Heart right ventricle (tissue), 16 donors: Measurements from ENCODE around the gene NME9. TPM values are rescaled to one million over a fixed set of nuclear protein-coding genes. Genes with fewer than 3 reads are reported as not detected.

Experiments
- ATAC-seq, 8 donors: fragments of 200-7000 bp; cut with Tn5 transposase; one replicate each; pipeline ENCODE4 v1.9.1; 2020; ENCODE audit warnings: mild to moderate bottlenecking in 8 of 8, moderate library complexity in 8 of 8, moderate number of reproducible peaks in 1 of 8
- DNase-seq, 2 donors: peaks; one replicate each; pipeline ENCODE4 v3.0.0-alpha.2; 2020
- H3K27ac ChIP-seq, 10 donors: fragments of 200-600 bp; sonication (generic) in 2 of 10; one replicate each; pipeline versions ENCODE4 v1.5.0 to v1.8.0; 2020 to 2022; ENCODE audit warnings: mild to moderate bottlenecking in 3 of 10
- H3K27me3 ChIP-seq, 7 donors: fragments of 200-600 bp; one replicate each; pipeline ENCODE4 v1.8.0; 2021 to 2022; ENCODE audit warnings: mild to moderate bottlenecking in 2 of 7
- H3K36me3 ChIP-seq, 9 donors: fragments of 200-600 bp; sonication (generic) in 1 of 9; one replicate each; pipeline versions ENCODE4 v1.5.0 to v1.8.0; 2020 to 2022; ENCODE audit warnings: mild to moderate bottlenecking in 2 of 9
- H3K4me1 ChIP-seq, 9 donors: fragments of 200-600 bp; sonication (generic) in 1 of 9; one replicate each; pipeline versions ENCODE4 v1.5.0 to v1.8.0; 2020 to 2022; ENCODE audit warnings: mild to moderate bottlenecking in 4 of 9
- H3K4me3 ChIP-seq, 10 donors: fragments of 200-600 bp; sonication (generic) in 2 of 10; one replicate each; pipeline versions ENCODE4 v1.5.0 to v1.8.0; 2020 to 2022; ENCODE audit warnings: mild to moderate bottlenecking in 7 of 10, moderate library complexity in 2 of 10
- H3K9me3 ChIP-seq, 11 donors: fragments of 200-600 bp in 10 of 11; sonication (generic) in 2 of 11; one replicate each; pipeline versions ENCODE4 v1.5.0 to v1.8.0; 2013 to 2022; ENCODE audit warnings: mild to moderate bottlenecking in 2 of 11, control low read depth in 1 of 11, moderate library complexity in 1 of 11
- WGBS, 2 donors: extraction: QIAGEN DNeasy Blood & Tissue Kit; methylation state at CpG; one replicate each; pipeline ENCODE4 v1.1.7; 2013; ENCODE audit warnings: inconsistent platforms in 1 of 2; 5-methylcytosine and 5-hydroxymethylcytosine counted together
- intact Hi-C, 10 donors: fragments of 100-400 bp; cut with DNase I; formaldehyde crosslinking; loops; one replicate each; pipeline versions ENCODE4 v1.11.1 to v1.14.2; 2022
- polyA plus RNA-seq, 2 donors: library from polyadenylated mRNA; stranded (reverse); fragments of 200-250 nt; gene quantifications; one replicate each; pipeline ENCODE4 v1.2.3, GENCODE V29; 2013
- total RNA-seq, 10 donors: library from RNA; stranded (reverse); fragmentation: NEBNext Ultra II Directional in 3 of 10; extraction: Animal tissue kit (Norgen Biotek cat#: 25700) in 3 of 10; gene quantifications; one replicate each; pipeline versions ENCODE4 v1.2.1 to v1.2.4, GENCODE V29; 2021 to 2023
- TF ChIP-seq, protein P1 (sequence below), 9 donors: fragments of 200-600 bp; sonication (generic) in 2 of 9; IDR thresholded peaks; one replicate each; pipeline versions ENCODE4 v1.5.0 to v1.8.0; 2021 to 2022; ENCODE audit warnings: antibody characterized with exemption in 9 of 9, mild to moderate bottlenecking in 5 of 9, moderate library complexity in 1 of 9
- donor health status: Arrhythmogenic right ventricular cardiomyopathy.
- donor health status: ischemic (EF 13 %, LVEDD 7.1; RV severe dilation, severe dysfunction).
- donor health status: healthy with polysubstance abuse.
- donor health status: DM: no; HTN: yes; CAD: no.
- donor health status: DM: no; HTN: no; CAD: no.
- donor health status: ischemic (EF 25% LVEDD 6.9; RV normal size, moderate dysfunction).
- donor health status: ischemic (EF 25% LVEDD 5.7; RV mildly dilated, moderate dysfunction).
- donor health status: healthy.
- donor health status: DM: yes; HTN: yes; CAD: no.
- donor health status: Ischemic cardiomyopathy.
- donor health status: ischemic (EF 35%, LVEDD 5.7; RV mildly dilated, moderate dysfunction).
- donor health status: nonischemic (EF 11% LVEDD 7.7; RV severe dilation, severe dysfunction).
- donor health status: DM: yes; HTN: yes; CAD: no.
- donor health status: PGD.
- donor health status: ischemic (EF 29% LVEDD 5.4; RV normal size, mild dysfunction).
- donor health status: nonischemic (EF 23%, LVEDD 6.1; RV moderate dilation, normal function).

NME9 gene
- total and polyA plus RNA-seq, 12 donors, result 0.15 to 0.44 TPM; not detected in 10

DNA sequence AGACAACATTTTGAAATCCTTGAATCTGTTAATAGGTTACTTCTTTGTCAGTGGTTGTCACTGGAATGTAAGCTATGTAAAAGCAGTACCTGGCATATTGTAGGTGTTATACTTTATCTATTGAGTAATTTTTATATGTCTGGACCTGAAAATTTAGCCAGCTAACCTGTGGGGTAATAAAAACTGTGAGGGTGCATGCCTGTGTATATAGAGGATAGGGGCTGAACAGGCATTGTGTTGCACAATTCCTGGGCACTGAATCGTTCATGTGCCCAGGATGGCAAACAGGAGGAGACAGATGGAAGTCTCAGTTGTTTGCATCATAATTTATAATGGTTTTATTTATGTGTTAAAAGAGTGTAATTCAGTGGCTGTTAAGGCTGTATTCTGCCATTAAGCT, 75.4 kb downstream of the NME9 start:
- H3K4me1 ChIP-seq, result no peaks in the 10 kb centered on the region
- peaks cover 0 to 29% (median 0%) of the 10 kb centered on the region in 9 donors for H3K36me3 ChIP-seq
- no peaks in the 10 kb centered on the region for H3K27me3 ChIP-seq
- no peak for DNase-seq
- no peak for ATAC-seq
- H3K4me3 ChIP-seq, result no peak overlapping the region
- intact Hi-C loops, result loop anchor here in 1 of 10 donors (10.0 kb wide), 1 partner anchor 1121 kb away; no protein-coding TSS in a partner anchor
- TF ChIP-seq, protein P1, sequence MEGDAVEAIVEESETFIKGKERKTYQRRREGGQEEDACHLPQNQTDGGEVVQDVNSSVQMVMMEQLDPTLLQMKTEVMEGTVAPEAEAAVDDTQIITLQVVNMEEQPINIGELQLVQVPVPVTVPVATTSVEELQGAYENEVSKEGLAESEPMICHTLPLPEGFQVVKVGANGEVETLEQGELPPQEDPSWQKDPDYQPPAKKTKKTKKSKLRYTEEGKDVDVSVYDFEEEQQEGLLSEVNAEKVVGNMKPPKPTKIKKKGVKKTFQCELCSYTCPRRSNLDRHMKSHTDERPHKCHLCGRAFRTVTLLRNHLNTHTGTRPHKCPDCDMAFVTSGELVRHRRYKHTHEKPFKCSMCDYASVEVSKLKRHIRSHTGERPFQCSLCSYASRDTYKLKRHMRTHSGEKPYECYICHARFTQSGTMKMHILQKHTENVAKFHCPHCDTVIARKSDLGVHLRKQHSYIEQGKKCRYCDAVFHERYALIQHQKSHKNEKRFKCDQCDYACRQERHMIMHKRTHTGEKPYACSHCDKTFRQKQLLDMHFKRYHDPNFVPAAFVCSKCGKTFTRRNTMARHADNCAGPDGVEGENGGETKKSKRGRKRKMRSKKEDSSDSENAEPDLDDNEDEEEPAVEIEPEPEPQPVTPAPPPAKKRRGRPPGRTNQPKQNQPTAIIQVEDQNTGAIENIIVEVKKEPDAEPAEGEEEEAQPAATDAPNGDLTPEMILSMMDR (IDR thresholded peaks at IDR 0.05), result no peak
- WGBS, 2 donors, result 72 to 88% methylated on average over 1 of the region's 1 CpG
- no peak overlapping the region for H3K27ac ChIP-seq
- H3K9me3 ChIP-seq, result no peaks in the 10 kb centered on the region

DNA sequence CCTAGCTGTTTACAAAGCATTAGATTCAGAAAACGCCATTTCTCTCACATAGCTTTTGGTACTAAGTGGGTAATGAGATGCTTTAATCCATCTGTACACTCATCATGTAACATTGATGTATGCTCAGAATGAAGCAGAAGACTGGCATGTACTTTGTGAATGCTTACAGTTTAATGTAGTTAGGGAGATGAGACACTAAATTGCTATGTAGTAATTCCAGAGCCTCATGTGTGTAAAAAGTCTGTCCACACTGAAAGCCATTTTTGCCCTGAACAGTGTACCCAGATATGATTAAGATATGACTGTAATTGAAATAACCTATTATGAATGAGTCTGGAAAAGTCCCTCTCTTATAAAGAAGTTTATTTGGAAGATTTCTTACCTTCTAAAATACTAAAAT, 76.0 kb downstream of the NME9 start:
- Histone ChIP-seq H3K4me1 (no peaks in the 10 kb centered on the region), H3K4me3 (no peak overlapping the region), H3K36me3 (peaks cover 0 to 31% (median 0%) of the 10 kb centered on the region in 9 donors), H3K27me3 (no peaks in the 10 kb centered on the region), H3K9me3 (no peaks in the 10 kb centered on the region), H3K27ac (no peak overlapping the region)
- TF ChIP-seq, protein P1 (IDR thresholded peaks at IDR 0.05), result no peak
- WGBS, 2 donors, result 95 to 100% methylated on average over 1 of the region's 1 CpG
- intact Hi-C loops, result loop anchor here in 1 of 10 donors (10.0 kb wide), 1 partner anchor 1121 kb away; no protein-coding TSS in a partner anchor
- no peak for DNase-seq
- ATAC-seq, result no peak

Other genes with a start within 250 kb of the NME9 start
- 1 to 10 TPM; 2.5 to 5.5 (median 3.8) TPM for gene DZIP1L, start 214.2 kb downstream of the NME9 start, total RNA-seq
- 1 to 10 TPM; 1.9 to 4.1 TPM for gene DZIP1L, start 214.2 kb downstream of the NME9 start, polyA plus RNA-seq
- gene A4GNT, start 197.5 kb downstream of the NME9 start, total RNA-seq, result not detected
- not detected for gene A4GNT, start 197.5 kb downstream of the NME9 start, polyA plus RNA-seq
- gene DBR1, start 154.9 kb downstream of the NME9 start, total RNA-seq, result 10 to 100 TPM in 2 of 10 donors, 1 to 10 TPM in 8; 6.4 to 10.5 (median 9.0) TPM
- 1 to 10 TPM; 3.3 to 5.5 TPM for gene DBR1, start 154.9 kb downstream of the NME9 start, polyA plus RNA-seq
- 10 to 100 TPM; 28.2 to 49.3 (median 30.1) TPM for gene ARMC8, start 142.6 kb downstream of the NME9 start, total RNA-seq
- 10 to 100 TPM; 13.8 to 23.0 TPM for gene ARMC8, start 142.6 kb downstream of the NME9 start, polyA plus RNA-seq
- gene MRAS, start 18.7 kb upstream of the NME9 start, total RNA-seq, result 100 to 1,000 TPM; 221 to 381 (median 266) TPM
- gene MRAS, start 18.7 kb upstream of the NME9 start, polyA plus RNA-seq, result 100 to 1,000 TPM in 1 of 2 donors, 10 to 100 TPM in 1; 78.6 to 128 TPM
- gene ESYT3, start 104.8 kb upstream of the NME9 start, total RNA-seq, result 1 to 10 TPM in 8 of 10 donors, under 1 TPM in 2; 0.82 to 2.4 (median 1.2) TPM
- gene ESYT3, start 104.8 kb upstream of the NME9 start, polyA plus RNA-seq, result under 1 TPM; 0.26 to 0.80 TPM